ENCODE results near the gene FAM168B. TPM values are rescaled to one million over a fixed set of nuclear protein-coding genes. Genes with fewer than 3 reads are reported as not detected.
"Not testable (repeated sequence)": the region's sequence is repeated elsewhere in the genome, so short reads cannot be mapped to it uniquely, and the experiment has no call there.

Gene FAM168B
- total RNA-seq, 1 experiment from 2014 or later = 79.6 TPM

- Histone ChIP-seq H3K4me2 (no peak overlapping the region), H3K79me2 (ENCODE audit: low read depth) (peaks cover 72% of the 10 kb centered on the region), H3K27me3 (ENCODE audit: insufficient read depth, low read depth) (no peaks in the 10 kb centered on the region), H3F3A (ENCODE audit: insufficient read depth, low read depth) (peaks cover 11% of the 10 kb centered on the region; the same call in 1 of the 2 replicates), H4K20me1 (ENCODE audit: insufficient read depth) (peaks cover 86% of the 10 kb centered on the region), H2AFZ (no peak overlapping the region), H3K4me3 (no peak overlapping the region), H3K9me3 (ENCODE audit: insufficient read depth, low read depth) (no peaks in the 10 kb centered on the region), H3K36me3 (ENCODE audit: low read depth) (peaks cover 12% of the 10 kb centered on the region), H3K27ac (no peak overlapping the region), H3K4me1 (replicated peaks; ENCODE audit: insufficient read depth) (no peaks in the 10 kb centered on the region), H3K9me2 (ENCODE audit: insufficient read depth) (no peaks in the 10 kb centered on the region)
- DNase-seq = no peak
- intact Hi-C loops (cut with micrococcal nuclease; ENCODE audit: unreplicated experiment) = no loop called here
- POLR2A ChIA-PET (ENCODE audit: unreplicated experiment) = no interaction called here
- BruUV-seq (replicated peaks) = no TSS peak
- TF ChIP-seq CTCF (conservative IDR thresholded peaks at IDR 0.05) = no peak
- TF ChIP-seq EZH2 (IDR thresholded peaks at IDR 0.05; ENCODE audit: low read depth) = no peak
- CTCF ChIA-PET = no interaction called here
Measured at GRCh38 chr2:131077182-131077846, 15.9 kb downstream of the FAM168B start.

GRCh38 chr2:131076707-131077106, 16.6 kb downstream of the FAM168B start:
- Histone ChIP-seq H3K4me2 (no peak overlapping the region), H4K20me1 (ENCODE audit: insufficient read depth) (peaks cover 84% of the 10 kb centered on the region), H3K4me1 (replicated peaks; ENCODE audit: insufficient read depth) (no peaks in the 10 kb centered on the region), H3F3A (ENCODE audit: insufficient read depth, low read depth) (peaks cover 11% of the 10 kb centered on the region; the same call in 1 of the 2 replicates), H3K9me3 (ENCODE audit: insufficient read depth, low read depth) (no peaks in the 10 kb centered on the region), H3K4me3 (no peak overlapping the region), H3K27me3 (ENCODE audit: insufficient read depth, low read depth) (no peaks in the 10 kb centered on the region), H3K36me3 (ENCODE audit: low read depth) (peaks cover 12% of the 10 kb centered on the region; the same call in 1 of the 2 replicates), H3K27ac (no peak overlapping the region), H2AFZ (no peak overlapping the region), H3K79me2 (ENCODE audit: low read depth) (peaks cover 71% of the 10 kb centered on the region), H3K9me2 (ENCODE audit: insufficient read depth) (no peaks in the 10 kb centered on the region)
- TF ChIP-seq EZH2 (IDR thresholded peaks at IDR 0.05; ENCODE audit: low read depth) (no peak), CTCF (conservative IDR thresholded peaks at IDR 0.05) (no peak)
- DNase-seq = no peak
- CTCF ChIA-PET = no interaction called here
- POLR2A ChIA-PET (ENCODE audit: unreplicated experiment) = no interaction called here
- intact Hi-C loops (cut with micrococcal nuclease; ENCODE audit: unreplicated experiment) = no loop called here
- BruUV-seq (replicated peaks) = no TSS peak

GRCh38 chr2:131075578-131075977, 17.7 kb downstream of the FAM168B start:
- CTCF ChIA-PET = interaction anchor here (0.6 kb wide), 1 partner anchor 15 kb away, joined by 3 read pairs; no protein-coding TSS in a partner anchor
- H3F3A ChIP-seq (ENCODE audit: insufficient read depth, low read depth) = peaks cover 11% of the 10 kb centered on the region; the same call in 1 of the 2 replicates
- H4K20me1 ChIP-seq (ENCODE audit: insufficient read depth) = peaks cover 77% of the 10 kb centered on the region
- H3K36me3 ChIP-seq (ENCODE audit: low read depth) = peaks cover 12% of the 10 kb centered on the region; the same call in 1 of the 2 replicates
- intact Hi-C loops (cut with micrococcal nuclease; ENCODE audit: unreplicated experiment); H3K9me3 ChIP-seq (ENCODE audit: insufficient read depth, low read depth); H2AFZ ChIP-seq; DNase-seq; H3K9me2 ChIP-seq (ENCODE audit: insufficient read depth); H3K4me1 ChIP-seq (replicated peaks; ENCODE audit: insufficient read depth); H3K4me2 ChIP-seq; H3K27me3 ChIP-seq (ENCODE audit: insufficient read depth, low read depth); H3K27ac ChIP-seq; POLR2A ChIA-PET (ENCODE audit: unreplicated experiment); BruUV-seq (replicated peaks); H3K4me3 ChIP-seq: not testable (repeated sequence)
- H3K79me2 ChIP-seq (ENCODE audit: low read depth) = peaks cover 70% of the 10 kb centered on the region

GRCh38 chr2:131068172-131068571, 25.1 kb downstream of the FAM168B start:
- CTCF ChIA-PET; H3K36me3 ChIP-seq (ENCODE audit: low read depth); H3F3A ChIP-seq (ENCODE audit: insufficient read depth, low read depth); POLR2A ChIA-PET (ENCODE audit: unreplicated experiment); H3K4me1 ChIP-seq (replicated peaks; ENCODE audit: insufficient read depth); BruUV-seq (replicated peaks); intact Hi-C loops (cut with micrococcal nuclease; ENCODE audit: unreplicated experiment); H3K9me3 ChIP-seq (ENCODE audit: insufficient read depth, low read depth); H3K27ac ChIP-seq; H3K27me3 ChIP-seq (ENCODE audit: insufficient read depth, low read depth); H3K4me2 ChIP-seq; H2AFZ ChIP-seq; H3K9me2 ChIP-seq (ENCODE audit: insufficient read depth); DNase-seq; H3K4me3 ChIP-seq: not testable (repeated sequence)
- H4K20me1 ChIP-seq (ENCODE audit: insufficient read depth) = peaks cover 46% of the 10 kb centered on the region
- peaks cover 66% of the 10 kb centered on the region for H3K79me2 ChIP-seq (ENCODE audit: low read depth)
